Muscle of back (tissue), 11 donors: ENCODE results near the gene GSTA2. TPM values are rescaled to one million over a fixed set of nuclear protein-coding genes. Genes with fewer than 3 reads are reported as not detected.
"Not testable (repeated sequence)": the region's sequence is repeated elsewhere in the genome, so short reads cannot be mapped to it uniquely, and the experiment has no call there.

Experiments used
- DNase-seq, 3 donors: peaks; one replicate each; pipeline versions ENCODE4 v3.0.0 to v3.0.0-alpha.2; 2013
- polyA plus RNA-seq, 10 donors: library from polyadenylated mRNA; unstranded; fragments of 120-200 nt; gene quantifications; one replicate each; pipeline ENCODE4 v1.2.1, GENCODE V29; 2013; ENCODE audit not compliant: insufficient read length in 10 of 10

The GSTA2 gene
- polyA plus RNA-seq, 10 donors, result not detected

DNA sequence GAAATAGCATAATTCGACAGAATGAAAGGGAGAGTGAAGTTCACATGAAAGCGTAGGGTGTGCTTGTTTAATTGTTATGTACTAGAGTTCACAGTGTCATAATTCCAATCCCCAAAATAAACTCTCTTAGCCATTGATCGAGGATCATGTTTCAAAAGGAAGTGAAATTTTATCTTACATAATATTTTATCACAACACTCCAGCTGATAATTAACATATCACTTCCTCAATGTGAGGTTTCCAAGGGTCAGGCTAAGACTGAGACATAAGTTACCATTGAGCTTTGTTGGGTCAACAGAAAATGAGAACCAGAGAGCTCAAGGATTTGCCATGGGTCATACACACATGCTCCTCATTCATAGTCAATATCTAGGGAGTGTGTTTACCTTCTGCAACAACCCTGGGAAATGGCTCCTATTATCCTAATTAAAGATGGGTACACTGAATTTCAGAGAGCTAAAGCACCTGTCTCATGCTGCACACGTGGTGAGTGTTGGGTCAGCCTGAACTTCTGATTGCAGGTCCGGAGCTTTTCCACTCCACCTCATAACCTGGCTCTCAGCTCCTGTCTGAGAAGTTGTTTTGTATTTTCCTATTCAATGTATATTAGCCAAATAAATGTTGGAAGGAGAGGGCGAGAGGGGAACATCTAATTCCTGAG, 3.0 kb downstream of the GSTA2 start:
- DNase-seq, result no peak

DNA sequence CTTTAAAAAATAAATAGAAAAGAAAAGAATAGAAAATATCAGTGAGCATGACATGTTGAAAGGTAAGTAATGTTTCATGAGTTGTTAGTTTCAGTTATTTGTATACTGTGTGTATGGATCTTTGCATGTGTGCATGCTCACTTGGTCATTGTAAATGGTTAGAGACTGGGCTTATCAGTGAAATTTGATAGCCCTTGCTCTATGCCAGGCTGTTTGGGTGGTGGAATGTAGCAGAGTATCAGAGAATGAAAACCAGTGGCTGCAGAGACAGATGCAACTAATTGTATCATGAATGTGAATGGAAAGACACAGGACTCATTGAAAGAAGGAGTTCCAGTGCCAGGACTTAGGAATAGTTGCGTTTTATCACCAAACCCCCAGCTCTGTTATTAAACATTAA, 4.2 kb downstream of the GSTA2 start:
- DNase-seq, result no peak

DNA sequence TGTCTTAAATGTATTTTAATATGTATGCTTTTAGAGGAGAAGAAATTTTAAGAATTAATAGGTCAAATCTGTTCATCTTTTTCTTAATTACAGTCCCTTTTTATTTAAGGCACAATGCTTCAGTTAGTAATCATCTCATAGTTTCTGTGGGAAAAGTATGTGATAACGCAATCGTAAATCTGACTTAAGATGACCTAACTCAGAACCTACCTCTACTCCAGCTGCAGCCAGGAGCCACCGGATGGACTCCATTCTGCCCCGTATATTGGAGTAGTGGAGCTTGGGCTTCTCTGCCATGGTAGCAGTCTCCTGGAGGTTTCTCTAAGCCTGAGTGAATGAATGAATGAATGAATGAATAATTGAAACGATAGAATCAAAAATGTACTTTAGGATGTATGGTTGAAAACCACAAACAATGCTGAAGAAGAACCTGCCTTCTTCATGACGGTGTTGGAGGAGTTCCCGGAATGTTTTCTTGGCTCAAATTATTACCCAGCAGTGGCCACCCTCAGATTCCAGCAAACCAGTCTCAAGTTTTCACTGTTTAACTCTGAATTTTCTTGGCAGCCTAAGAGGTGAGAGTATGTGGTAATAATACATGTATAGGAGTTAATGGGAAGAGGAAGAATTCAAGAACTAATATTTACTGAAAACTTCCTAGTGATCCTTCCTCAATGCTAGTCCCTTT, 5.5 kb downstream of the GSTA2 start:
- peak in 1 of 3 donors; percentile 67 for DNase-seq

DNA sequence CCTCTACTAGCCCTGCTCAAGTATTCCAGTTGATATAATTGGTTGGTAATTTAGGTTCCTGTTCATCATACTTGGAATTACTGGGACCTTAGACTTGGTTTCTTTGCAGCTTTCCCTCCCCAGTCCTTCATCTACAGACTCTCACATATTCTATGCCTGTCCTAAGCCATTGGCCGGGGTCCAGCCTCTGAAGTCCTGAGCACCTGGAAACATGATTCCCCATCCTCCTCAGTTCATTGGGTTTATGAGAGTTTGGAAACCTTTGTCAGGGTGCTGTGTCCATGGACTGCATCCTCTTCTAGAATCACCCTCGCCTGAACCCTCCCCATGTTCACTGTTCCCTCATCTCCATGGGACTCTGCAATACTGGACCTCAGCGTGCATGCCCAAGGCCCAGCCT, 8.8 kb downstream of the GSTA2 start:
- DNase-seq, result no peak

DNA sequence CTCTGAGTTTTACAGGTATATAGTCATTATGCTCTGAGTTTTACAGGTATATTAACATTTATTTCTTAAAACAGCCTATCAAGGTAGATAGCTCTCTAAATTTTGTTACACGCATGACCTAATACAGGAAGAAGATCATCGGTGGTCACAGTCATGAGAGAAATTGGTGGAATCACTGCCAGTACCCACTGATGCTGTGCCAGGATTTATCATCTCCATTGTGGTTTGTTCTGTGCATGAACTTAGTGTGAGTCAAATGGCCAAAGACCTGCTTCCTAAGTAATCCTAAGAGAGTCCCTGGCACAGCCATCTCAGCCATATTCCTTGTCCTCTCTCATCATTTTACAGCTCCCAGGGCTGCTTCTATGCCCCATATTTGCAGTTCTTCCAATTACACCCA, 10.1 kb downstream of the GSTA2 start:
- DNase-seq, result not testable (repeated sequence)

DNA sequence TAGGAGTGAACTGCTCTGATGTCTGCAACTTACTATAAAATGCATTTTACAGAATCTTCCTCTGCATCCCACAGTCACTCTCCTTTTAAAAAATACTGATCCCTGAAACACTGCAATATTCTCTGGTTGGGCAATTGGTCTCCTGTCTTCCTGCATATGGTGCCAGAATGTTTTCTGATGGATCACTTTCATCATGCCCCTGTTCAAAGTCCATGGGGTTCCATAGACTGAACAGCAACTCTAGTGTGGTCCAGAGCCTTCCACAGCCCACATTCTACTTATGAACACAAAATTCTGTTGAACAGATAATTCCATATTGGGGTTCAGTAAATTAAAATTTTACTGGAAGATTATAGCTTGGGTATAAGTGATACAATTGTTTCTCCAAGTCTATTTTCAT, 11.0 kb downstream of the GSTA2 start:
- no peak for DNase-seq

DNA sequence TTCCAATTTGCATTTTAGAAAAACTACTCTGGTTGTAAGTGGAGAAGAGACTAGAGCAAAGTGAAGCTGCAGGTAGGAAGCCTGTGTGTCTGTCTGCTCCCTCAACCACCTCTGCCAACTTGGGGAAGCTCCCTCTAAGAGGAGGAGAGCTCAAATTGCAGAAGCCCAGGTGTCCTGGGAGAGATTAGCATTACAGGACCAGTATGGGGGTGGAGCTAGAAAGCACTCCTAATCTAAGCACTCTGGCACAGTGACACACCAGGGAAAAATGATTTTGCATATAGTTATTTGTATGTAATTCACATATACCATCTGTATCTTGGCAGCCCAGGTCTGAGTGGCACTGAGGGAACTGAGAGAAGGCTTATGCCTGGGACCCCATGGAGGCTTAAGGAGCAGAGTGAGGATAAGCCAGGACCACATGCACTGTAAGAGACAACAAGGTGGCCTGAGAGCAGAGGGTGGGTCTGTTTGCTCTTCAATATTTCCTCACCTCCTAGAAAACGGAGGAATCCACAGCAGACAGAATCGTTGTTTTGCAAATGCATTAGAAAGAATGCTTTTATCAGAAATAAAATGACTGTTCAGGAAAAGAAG, 13.6 kb downstream of the GSTA2 start:
- DNase-seq, result no peak

DNA sequence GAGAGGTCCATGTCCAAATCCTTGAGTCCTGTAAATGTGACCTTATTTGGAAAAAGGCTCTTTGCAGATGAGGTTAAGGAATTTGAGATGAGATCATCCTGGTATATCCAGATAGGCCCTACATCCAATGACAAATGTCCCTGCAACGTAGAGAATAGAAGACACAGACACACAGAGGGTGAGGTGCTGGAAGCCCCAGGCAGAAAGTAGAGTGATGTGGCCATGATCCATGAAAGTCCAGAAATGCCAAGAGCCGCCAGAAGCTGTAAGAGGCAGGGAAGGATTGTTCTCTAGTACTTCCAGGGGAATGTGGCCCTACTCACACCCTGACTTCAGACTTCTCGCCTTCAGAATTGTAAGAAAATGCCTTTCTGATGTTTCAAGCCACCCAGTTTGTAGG, 16.0 kb downstream of the GSTA2 start:
- DNase-seq, result peak in 1 of 3 donors; percentile 71

DNA sequence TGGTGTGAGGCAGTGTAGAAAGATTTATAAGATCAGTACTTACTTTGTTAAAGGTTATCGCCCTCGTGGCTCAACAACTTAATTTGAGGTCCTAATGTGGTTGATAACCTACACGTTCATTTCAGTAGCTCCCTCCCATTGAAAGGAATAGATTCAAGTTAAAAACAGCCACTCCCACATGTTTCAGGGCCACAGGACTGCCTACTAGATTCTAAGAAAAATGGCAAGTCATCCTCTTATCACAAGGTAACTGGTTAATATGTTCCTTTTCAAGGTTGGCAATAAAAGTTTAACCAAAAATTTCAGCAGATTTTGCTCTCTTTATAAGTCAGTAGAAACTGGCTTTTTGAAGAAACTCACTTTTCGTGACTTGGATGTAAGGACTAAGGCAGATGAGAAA, 17.1 kb downstream of the GSTA2 start:
- DNase-seq, result no peak

DNA sequence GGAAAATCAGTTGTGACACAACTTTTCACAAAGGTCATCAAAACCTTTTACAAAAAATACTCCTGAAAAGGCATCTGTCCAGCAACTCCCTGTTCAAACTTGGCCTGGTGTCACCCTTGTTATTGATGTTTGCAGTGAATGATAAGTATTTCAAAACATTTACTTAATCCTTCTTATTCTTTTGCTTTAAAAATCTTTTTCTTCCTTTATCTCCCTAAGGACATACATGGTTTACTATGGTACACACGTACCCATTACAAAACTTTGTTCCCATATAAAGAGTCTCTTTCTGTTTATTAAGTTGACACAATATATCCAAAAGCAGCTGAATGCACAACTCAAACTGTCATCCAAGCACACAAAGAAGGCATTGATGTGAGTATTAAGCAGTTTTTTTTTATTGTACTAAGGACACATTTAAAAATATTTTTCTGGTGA, 17.5 kb downstream of the GSTA2 start:
- no peak for DNase-seq

DNA sequence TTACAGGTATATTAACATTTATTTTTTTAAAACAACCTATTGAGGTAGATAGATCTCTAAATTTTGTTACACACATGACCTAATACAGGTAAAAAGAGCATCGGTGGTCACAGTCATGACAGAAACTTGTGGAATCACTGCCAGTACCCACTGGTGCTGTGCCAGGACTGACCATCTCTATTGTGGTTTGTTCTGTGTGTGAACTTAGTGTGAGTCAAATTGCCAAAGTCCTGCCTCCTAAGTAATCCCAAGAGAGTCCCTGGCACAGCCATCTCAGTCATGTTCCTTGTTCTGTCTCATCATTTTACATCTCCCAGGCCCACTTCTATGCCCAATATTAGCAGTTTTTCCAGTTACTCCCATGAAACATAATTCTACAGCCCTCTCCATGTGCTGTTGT, 21.4 kb downstream of the GSTA2 start:
- DNase-seq, result no peak

DNA sequence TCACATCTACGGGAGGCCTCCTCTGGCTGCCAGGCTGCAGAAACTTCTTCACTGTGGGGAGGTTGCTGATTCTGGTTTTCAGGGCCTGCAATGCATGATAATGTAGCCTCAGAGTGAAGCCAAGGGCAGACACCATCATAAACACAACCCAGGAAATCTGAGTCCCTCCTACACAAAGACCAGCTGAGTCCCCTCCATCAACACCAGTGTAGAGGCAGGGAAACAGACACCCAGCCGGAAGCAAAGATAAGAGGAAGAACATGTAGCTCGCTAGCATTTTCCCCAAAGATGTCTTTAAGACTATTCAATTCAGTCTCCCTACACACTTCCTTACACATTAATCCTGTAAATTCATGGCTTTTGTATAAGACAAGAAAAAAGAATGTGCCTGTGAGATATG, 23.6 kb downstream of the GSTA2 start:
- DNase-seq, result no peak

DNA sequence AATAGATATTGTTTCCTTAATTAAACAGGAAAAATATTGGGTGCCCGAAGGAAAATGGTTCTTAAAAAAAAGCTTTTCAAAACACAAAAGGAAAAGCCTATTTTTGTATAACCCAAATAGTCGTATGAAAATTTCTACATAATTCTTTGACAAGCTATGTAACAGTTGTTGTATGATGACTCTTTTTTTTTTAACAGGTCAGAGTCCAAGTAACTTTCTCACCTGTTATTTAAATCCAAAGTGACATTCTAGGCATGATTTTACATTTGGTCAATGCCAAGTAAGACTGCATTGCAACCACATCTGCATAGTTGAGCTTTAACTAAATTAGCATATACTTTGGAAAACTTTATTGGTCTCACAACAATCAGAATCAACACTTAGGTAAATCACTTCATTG, 24.1 kb downstream of the GSTA2 start:
- no peak for DNase-seq

DNA sequence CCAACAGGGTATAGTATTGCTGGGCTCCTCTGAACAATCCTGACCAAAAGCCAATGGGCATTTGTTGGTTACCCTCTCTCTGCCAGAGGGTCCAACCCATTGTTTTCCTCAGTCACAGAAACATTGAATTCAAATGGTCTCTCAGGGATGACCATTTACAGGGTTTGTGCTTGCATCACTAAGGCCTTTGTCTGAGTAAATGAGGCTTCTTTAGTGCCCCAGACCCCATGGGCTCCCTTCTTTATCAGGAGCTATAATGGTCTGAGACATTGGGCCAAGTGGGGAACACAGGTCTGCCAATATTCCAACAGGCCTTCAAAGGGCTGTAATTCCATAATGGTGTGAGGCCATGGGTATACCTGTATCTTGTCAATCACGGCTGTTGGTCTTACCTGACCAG, 27.1 kb downstream of the GSTA2 start:
- no peak for DNase-seq

DNA sequence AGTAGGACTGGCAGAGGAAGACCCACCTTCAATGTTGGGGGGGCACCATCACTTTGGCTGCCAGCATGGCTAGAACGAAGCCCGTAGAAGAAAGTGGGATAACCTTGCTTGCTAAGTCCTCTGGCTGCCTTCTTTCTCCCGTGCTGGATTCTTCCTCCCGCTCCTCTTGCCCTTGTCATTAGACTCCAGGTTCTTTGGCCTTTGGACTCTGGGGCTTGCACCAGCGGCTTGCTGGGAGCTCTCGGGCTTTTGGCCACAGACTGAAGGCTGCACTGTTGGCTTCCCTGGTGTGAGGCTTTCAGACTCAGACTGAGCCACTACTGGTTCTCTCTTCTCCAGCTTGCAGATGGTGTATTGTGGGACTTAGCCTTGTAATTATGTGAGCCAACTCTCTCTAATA, 28.2 kb downstream of the GSTA2 start:
- DNase-seq, result no peak

DNA sequence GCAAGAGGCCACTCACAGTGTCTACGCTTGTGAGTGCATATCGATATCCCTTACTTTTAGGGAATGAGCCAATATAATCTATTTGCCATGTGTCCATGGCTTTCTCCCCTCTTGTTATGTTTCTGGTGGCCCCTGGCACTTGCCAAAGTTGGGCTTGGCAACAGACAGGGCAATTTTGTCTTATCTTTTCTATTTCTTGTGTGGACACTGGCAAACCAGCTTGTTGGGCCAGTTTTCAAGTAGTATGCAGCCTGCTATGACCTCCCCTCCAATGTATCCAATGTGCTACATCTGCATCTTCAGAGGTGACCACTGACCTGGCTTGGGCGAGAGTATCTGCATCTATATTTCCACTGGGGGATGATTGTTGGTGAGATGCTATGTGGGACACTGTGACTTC, 29.2 kb downstream of the GSTA2 start:
- no peak for DNase-seq

DNA sequence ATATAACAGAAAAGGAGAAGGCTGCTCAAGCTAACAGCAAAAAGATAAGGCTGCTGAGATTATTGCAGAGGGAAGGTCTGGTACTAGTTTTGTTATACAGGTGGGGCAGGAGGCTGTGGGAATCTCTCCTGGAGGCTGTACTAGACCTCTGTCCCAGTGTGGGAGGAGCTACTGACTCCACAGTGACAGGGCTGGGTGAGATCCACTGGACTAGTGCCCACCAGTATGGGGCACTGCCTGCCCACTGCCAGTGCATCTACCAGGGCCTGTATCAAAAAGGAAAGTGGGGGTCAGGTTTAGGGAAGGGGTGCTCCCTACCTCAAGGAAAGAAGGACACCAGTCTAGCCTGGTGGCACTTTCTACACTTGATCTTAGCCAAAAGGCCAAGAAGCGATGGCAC, 30.1 kb downstream of the GSTA2 start:
- no peak for DNase-seq

DNA sequence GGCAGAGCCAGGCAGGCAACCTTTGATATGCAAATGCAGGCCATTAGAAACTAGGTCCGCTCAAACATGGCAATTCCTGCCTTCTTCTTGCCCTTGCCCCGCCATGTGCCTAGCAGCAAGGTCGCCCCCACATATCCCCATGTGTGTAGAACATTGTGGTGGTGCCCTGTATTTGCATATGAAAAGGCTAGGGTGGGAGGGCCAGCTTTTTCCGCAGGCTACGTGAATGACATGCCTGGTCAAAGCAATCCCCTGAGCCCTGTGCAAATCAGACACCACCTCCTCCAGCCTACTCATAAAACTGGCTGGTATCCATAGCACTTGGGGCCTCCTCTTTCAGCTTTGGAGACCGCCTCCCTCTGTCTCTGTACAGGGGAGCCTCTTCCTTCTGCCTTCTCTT, 31.6 kb downstream of the GSTA2 start:
- no peak for DNase-seq

DNA sequence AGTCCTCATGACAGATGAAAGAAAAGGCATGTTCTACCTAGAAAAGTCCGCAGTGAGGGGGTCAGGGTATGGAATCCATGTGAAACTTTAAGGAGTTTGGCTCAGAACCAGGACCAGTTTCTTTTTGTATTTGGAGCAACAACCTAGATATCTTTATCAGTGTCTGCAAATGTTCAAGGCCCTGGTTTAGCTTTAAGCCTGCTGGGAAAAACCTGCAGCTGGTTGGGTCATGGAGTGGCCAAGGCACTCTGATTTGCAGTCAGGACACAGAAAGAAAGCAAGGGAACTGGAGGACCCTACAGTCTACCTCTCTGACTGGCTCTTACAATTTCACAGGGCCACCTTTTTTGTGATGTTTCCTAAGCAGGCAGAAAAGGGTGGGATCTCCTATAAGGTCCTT, 33.7 kb downstream of the GSTA2 start:
- DNase-seq, result no peak

DNA sequence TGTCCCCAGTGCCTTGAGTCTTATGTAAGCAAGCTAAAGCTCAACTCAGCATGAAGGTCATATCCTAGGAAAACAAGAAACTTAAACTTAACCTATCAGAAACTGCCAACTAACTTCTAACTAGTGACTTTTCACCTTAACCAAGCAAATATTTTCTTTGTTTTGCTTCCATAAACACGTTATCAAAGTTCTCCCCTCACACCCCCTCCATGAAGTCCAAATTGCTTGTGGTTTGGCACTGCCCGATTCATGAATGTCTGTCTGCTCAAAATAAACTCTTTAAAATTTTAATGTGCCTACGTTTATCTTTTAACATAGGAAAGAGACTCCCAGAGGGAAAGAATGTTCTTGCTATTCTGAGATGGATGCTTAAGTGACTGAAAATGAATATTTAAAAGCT, 34.9 kb downstream of the GSTA2 start:
- no peak for DNase-seq

DNA sequence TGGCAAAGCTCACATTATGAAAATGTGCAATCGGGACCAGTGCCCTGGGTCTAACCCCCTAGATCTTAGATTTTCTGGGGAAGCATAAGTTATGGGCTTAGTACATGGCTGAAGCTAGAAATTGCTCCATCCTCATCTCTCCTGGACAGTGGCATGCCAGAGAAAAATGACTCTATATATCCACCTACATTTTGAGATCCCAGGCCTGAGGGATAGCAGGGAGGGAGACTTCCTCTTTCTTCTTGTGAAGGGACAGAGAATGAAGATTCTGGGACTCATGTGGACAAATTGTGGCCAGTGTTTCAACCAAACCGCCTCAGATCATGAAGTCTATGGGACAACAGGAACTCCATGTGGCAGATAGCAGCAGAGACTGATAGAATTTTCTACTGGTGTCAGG, 35.4 kb downstream of the GSTA2 start:
- DNase-seq, result no peak

DNA sequence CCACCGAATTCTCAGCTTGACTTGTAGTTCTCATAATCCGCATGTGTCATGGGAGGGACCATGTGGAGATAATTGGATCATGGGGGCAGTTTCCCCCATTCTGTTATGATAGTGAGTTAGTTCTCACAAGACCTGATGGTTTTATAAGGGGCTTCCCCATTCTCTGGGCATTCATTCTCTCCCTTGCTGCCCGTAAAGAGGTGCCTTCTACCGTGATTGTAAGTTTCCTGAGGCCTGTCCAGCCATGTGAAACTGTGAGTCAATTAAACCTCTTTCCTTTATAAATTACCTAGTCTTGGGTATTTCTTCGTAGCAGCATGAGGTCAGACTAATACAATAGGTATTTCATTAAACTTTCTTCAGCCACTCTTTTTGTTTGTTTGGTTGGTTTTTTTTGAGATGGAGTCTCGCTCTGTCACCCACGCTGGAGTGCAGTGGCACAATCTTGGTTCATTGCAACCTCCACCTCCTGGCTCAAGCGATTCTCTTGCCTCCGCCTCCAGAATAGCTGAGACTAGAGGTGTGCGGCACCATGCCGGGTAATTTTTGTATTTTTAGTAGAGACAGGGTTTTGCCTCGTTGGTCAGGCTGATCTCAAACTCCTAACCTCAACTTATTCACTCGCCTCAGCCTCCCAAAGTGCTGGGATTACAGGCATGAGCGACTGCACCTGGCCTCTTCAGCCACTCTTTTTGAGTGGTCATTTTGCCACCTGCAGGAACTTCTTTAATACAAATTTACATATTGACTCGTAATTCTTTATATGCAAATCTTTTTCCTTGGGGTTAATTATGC, 36.3 kb downstream of the GSTA2 start:
- no peak for DNase-seq

DNA sequence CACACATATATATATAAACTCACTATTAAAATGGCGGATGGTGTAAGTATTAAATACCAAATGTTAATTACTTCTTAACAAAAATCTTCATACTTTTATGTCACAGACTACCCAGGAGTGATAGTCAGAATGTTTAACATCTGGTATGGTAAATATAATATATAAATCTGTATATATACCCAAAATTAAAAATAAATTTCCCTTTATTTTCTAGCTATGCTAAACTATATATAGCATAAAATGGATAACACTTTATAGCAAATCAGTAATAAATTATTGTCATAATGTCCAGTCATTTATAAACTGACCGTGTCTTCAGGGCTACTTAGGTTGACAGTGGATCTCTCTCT, 37.1 kb downstream of the GSTA2 start:
- no peak for DNase-seq
